Stimulated activated CD4-positive, alpha-beta T cell treated with anti-CD3 and anti-CD28 coated beads, Interleukin-15, amount 100 ng/mL, for 48 hours (primary cell): ENCODE measurements around the gene GPATCH11.

Experiments used
- DNase-seq, 2 donors: peaks; one replicate each; pipeline ENCODE4 v3.0.0-alpha.2; 2020; ENCODE audit warnings: low read depth in 2 of 2

The GPATCH11 gene

GRCh38 chr2:37105150-37105549 is 20.8 kb downstream of the GPATCH11 start:
- no peak for DNase-seq

GRCh38 chr2:37109523-37109922 is 25.2 kb downstream of the GPATCH11 start:
- no peak for DNase-seq

GRCh38 chr2:37110306-37111212 is 26.2 kb downstream of the GPATCH11 start:
- no peak for DNase-seq

- DNase-seq, result no peak
Measured at GRCh38 chr2:37111958-37112357, 27.6 kb downstream of the GPATCH11 start.

GRCh38 chr2:37117566-37117965 is 33.2 kb downstream of the GPATCH11 start:
- DNase-seq, result no peak

GRCh38 chr2:37119157-37119556 is 34.8 kb downstream of the GPATCH11 start:
- no peak for DNase-seq

GRCh38 chr2:37125416-37125815 is 41.1 kb downstream of the GPATCH11 start:
- DNase-seq, result no peak

GRCh38 chr2:37132914-37133313 is 48.6 kb downstream of the GPATCH11 start:
- DNase-seq, result no peak

GRCh38 chr2:37142546-37142945 is 58.2 kb downstream of the GPATCH11 start:
- DNase-seq, result no peak

- no peak for DNase-seq
Measured at GRCh38 chr2:37143974-37144373, 59.7 kb downstream of the GPATCH11 start.

- no peak for DNase-seq
Measured at GRCh38 chr2:37146062-37146461, 61.7 kb downstream of the GPATCH11 start.

GRCh38 chr2:37148325-37148724 is 64.0 kb downstream of the GPATCH11 start:
- no peak for DNase-seq
